Natural killer cell (primary cell): ENCODE measurements around the gene GNAT2. TPM values are rescaled to one million over a fixed set of nuclear protein-coding genes. Genes with fewer than 3 reads are reported as not detected.

Experiments used
- ATAC-seq, 3 donors: fragments of 150-1000 bp in 2 of 3; fragments of 200-7000 bp in 1 of 3; cut with Tn5 transposase; 1 replicate in 1 of 3; 2 replicates in 2 of 3; pipeline ENCODE4 v1.10.0; 2021; ENCODE audit warnings: mild to moderate bottlenecking in 2 of 3, moderate library complexity in 2 of 3
- DNase-seq, 2 donors: peaks; one replicate each; pipeline versions ENCODE4 v3.0.0 to v3.0.0-alpha.2; 2013 to 2021; ENCODE audit warnings: mixed read lengths in 1 of 2
- H3K27ac ChIP-seq: one replicate; pipeline ENCODE4 v1.5.1; 2013; ENCODE audit warnings: mild to moderate bottlenecking, low read length
- H3K27me3 ChIP-seq: one replicate; pipeline ENCODE4 v1.6.1; 2013; ENCODE audit warnings: low read length; ENCODE audit not compliant: control insufficient read depth, insufficient read depth
- H3K36me3 ChIP-seq: one replicate; pipeline ENCODE4 v1.6.1; 2013; ENCODE audit warnings: low read length; ENCODE audit not compliant: control insufficient read depth, insufficient read depth
- H3K4me1 ChIP-seq: one replicate; pipeline ENCODE4 v1.6.1; 2013; ENCODE audit warnings: low read length; ENCODE audit not compliant: control insufficient read depth, insufficient read depth
- H3K4me3 ChIP-seq: one replicate; pipeline ENCODE4 v1.5.1; 2013; ENCODE audit warnings: low read length
- H3K9me3 ChIP-seq: one replicate; pipeline ENCODE4 v1.6.1; 2013; ENCODE audit warnings: low read length; ENCODE audit not compliant: control insufficient read depth, insufficient read depth
- H3K27ac Mint-ChIP-seq, 2 donors: one replicate each; pipeline ENCODE4 v1.8.0; 2022; ENCODE audit warnings: mild to moderate bottlenecking in 2 of 2, mixed read lengths in 2 of 2, moderate library complexity in 1 of 2
- H3K27me3 Mint-ChIP-seq, 2 donors: one replicate each; pipeline ENCODE4 v1.8.0; 2022; ENCODE audit warnings: low read depth in 2 of 2, mixed read lengths in 2 of 2
- H3K36me3 Mint-ChIP-seq: one replicate; pipeline ENCODE4 v1.8.0; 2022; ENCODE audit warnings: mixed read lengths
- H3K4me1 Mint-ChIP-seq, 2 donors: one replicate each; pipeline ENCODE4 v1.8.0; 2022; ENCODE audit warnings: mixed read lengths in 2 of 2
- H3K4me3 Mint-ChIP-seq: one replicate; pipeline ENCODE4 v1.8.0; 2022; ENCODE audit warnings: mild to moderate bottlenecking, moderate library complexity, mixed read lengths
- H3K9me3 Mint-ChIP-seq, 2 donors: one replicate each; pipeline ENCODE4 v1.8.0; 2022; ENCODE audit warnings: mixed read lengths in 2 of 2
- WGBS: methylation state at CpG from one replicate; pipeline ENCODE4 v1.1.7; 2013; ENCODE audit warnings: missing lambda C conversion rate; ENCODE audit not compliant: insufficient coverage; 5-methylcytosine and 5-hydroxymethylcytosine counted together
- intact Hi-C: fragments of 100-400 bp; cut with micrococcal nuclease; formaldehyde crosslinking; loops from one replicate; pipeline ENCODE4 v1.14.2; 2022
- total RNA-seq, 4 donors: library from RNA; stranded (reverse); fragments of 120-200 nt in 1 of 4; gene quantifications; one replicate each; pipeline versions ENCODE4 v1.2.3 to v1.2.4, GENCODE V29; 2013 to 2022
- TF ChIP-seq, protein P1 (sequence below): fragments of 200-600 bp; IDR thresholded peaks from one replicate; pipeline ENCODE4 v1.8.0; 2022; ENCODE audit warnings: antibody characterized with exemption

GNAT2 gene
- total RNA-seq, 3 donors from 2014 or later (not counting 1 experiment from before 2014, with no cell fraction given) = not detected

DNA sequence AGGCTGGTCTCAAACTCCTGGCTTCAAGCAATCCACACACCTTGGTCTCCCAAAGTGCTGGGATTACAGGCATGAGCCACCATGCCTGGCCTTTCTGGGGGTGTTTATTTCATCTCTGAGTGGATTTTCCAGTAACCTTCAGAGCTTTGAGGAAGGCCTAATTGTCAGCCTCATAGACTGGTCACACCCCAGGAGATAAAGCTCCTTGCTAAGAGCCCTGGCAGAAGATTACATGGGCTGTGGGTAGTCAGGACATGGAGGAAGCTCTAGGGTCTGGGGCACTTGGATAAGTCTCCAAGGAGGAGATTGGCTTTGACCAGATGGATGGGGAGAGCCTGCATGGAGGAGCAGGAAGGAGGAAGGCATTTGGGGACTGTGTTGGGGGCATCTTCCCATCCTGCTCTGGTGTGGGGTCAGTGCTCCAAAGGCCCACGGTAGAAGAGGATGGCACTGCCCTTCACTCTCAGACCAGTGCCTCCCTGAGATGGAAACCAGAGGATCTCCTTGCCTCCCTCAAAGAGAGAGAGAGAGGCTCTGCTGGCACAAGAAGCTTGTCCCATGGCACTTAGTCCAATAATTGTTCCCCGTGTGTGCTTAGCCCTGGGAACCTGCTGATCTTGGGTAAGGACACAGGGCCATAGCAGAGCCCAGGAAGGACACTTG lies 21.8 kb upstream of the GNAT2 start:
- Histone ChIP-seq H3K9me3 (no peaks in the 10 kb centered on the region), H3K27me3 (no peaks in the 10 kb centered on the region), H3K36me3 (no peaks in the 10 kb centered on the region), H3K27ac (no peak overlapping the region), H3K4me1 (peaks cover 15% of the 10 kb centered on the region), H3K4me3 (no peak overlapping the region)
- Mint-ChIP-seq H3K36me3 (no peaks in the 10 kb centered on the region), H3K4me3 (no peak overlapping the region), H3K9me3 (no peaks in the 10 kb centered on the region), H3K27ac (no peak overlapping the region), H3K27me3 (peaks cover 0 to 14% of the 10 kb centered on the region in 2 donors), H3K4me1 (peaks cover 4 to 10% of the 10 kb centered on the region in 2 donors)
- intact Hi-C loops = loop anchor here (2.0 kb wide), 1 partner anchor 94 kb away; no protein-coding TSS in a partner anchor
- DNase-seq (peak in 1 of 2 donors; percentile 7), ATAC-seq (no peak)
- 87% methylated on average over 2 of the region's 2 CpGs for WGBS
- TF ChIP-seq, protein P1, sequence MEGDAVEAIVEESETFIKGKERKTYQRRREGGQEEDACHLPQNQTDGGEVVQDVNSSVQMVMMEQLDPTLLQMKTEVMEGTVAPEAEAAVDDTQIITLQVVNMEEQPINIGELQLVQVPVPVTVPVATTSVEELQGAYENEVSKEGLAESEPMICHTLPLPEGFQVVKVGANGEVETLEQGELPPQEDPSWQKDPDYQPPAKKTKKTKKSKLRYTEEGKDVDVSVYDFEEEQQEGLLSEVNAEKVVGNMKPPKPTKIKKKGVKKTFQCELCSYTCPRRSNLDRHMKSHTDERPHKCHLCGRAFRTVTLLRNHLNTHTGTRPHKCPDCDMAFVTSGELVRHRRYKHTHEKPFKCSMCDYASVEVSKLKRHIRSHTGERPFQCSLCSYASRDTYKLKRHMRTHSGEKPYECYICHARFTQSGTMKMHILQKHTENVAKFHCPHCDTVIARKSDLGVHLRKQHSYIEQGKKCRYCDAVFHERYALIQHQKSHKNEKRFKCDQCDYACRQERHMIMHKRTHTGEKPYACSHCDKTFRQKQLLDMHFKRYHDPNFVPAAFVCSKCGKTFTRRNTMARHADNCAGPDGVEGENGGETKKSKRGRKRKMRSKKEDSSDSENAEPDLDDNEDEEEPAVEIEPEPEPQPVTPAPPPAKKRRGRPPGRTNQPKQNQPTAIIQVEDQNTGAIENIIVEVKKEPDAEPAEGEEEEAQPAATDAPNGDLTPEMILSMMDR = no peak

DNA sequence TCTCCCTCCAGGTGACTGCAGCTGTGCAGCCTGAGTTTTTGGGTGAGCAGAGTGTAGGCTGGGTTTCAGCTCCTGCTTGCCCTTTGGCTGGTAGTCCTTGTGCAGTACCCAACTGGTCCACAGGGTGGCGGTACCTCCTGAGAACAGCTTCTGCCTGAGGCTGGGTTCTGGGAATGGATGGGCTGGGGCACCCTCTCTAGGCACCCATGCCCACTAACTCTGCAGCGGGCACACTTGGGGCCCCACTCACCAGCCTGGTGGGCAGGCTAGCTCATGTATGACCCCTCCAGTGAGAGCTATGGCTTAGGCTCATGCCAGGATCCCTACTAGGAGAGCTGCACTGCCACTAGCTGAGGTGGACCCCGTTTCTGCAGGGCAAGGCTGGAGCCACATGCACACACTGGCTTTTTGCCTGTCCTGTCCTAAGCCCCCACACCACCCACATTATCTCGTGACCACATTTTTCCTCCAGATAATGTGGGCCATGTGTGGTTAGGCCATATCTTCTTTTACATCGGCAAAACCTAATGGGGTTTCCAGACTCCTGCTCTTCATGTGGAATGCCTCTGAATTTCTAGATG lies 21.0 kb upstream of the GNAT2 start:
- WGBS = 15% methylated on average over 5 of the region's 5 CpGs
- Histone ChIP-seq H3K4me1 (peaks cover 15% of the 10 kb centered on the region), H3K27me3 (no peaks in the 10 kb centered on the region), H3K27ac (no peak overlapping the region), H3K36me3 (no peaks in the 10 kb centered on the region), H3K9me3 (no peaks in the 10 kb centered on the region), H3K4me3 (no peak overlapping the region)
- Mint-ChIP-seq H3K27ac (no peak overlapping the region), H3K4me3 (no peak overlapping the region), H3K9me3 (no peaks in the 10 kb centered on the region), H3K36me3 (no peaks in the 10 kb centered on the region), H3K27me3 (peaks cover 0 to 14% of the 10 kb centered on the region in 2 donors), H3K4me1 (peaks cover 4 to 10% of the 10 kb centered on the region in 2 donors)
- TF ChIP-seq, protein P1 = peak; percentile 96
- peak; percentile 83 to 87 (median 86) for ATAC-seq
- DNase-seq = peak; percentile 90 to 92
- intact Hi-C loops = loop anchor here (2.0 kb wide), 1 partner anchor 94 kb away; no protein-coding TSS in a partner anchor

DNA sequence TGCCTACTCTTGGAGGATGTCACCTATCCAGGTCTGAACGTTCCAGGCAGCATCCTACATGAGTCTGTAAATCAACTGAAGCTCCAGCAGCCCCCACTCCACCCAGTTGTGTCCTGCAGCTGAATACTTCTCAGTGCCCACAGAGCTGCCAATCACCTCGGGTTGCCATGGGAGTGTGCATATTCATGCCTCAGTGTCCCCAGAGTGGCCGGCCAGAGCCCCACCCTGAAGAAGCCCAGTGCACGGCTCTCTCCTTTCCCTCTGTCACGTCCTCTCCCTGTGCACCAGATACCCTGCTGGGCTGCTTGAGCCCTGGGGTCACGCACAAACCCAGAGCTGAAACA lies 20.4 kb upstream of the GNAT2 start:
- H3K9me3 ChIP-seq = no peaks in the 10 kb centered on the region
- H3K36me3 ChIP-seq = no peaks in the 10 kb centered on the region
- peaks cover 19% of the 10 kb centered on the region for H3K4me1 ChIP-seq
- ATAC-seq (no peak), DNase-seq (no peak)
- 54% methylated on average over 6 of the region's 6 CpGs for WGBS
- Mint-ChIP-seq H3K4me1 (peaks cover 4 to 10% of the 10 kb centered on the region in 2 donors), H3K4me3 (no peak overlapping the region), H3K36me3 (no peaks in the 10 kb centered on the region), H3K9me3 (no peaks in the 10 kb centered on the region), H3K27me3 (peaks cover 0 to 14% of the 10 kb centered on the region in 2 donors), H3K27ac (no peak overlapping the region)
- intact Hi-C loops = loop anchor here (2.0 kb wide), 1 partner anchor 93 kb away; no protein-coding TSS in a partner anchor
- H3K4me3 ChIP-seq = no peak overlapping the region
- no peaks in the 10 kb centered on the region for H3K27me3 ChIP-seq
- TF ChIP-seq, protein P1 = no peak
- no peak overlapping the region for H3K27ac ChIP-seq
